ENCODE results near the gene ACY1.

DNA sequence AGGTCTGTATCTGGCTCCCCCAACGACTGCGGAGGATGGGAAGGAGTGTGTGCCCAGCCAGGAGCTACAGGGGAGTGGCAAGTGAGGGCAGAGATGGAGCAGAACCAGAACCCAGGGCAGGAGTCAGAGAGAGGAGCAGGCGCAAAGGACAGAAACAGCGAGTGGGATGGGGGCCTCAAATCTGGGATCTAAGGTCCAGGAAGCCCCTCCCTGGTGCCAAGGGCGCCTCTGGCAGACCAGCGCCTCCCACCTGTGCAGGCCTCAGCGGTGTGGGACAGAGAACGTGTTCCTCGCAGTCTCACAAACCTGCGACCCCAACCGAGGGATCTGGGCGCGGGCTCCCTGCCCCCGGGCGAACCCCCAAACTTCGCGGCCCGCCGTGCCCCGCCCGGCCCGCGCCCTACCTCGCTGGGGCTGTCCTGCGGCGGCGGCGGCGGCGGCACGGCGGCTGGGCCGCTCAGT lies 16.4 kb upstream of the ACY1 start:
- TF ChIP-seq, protein P1, sequence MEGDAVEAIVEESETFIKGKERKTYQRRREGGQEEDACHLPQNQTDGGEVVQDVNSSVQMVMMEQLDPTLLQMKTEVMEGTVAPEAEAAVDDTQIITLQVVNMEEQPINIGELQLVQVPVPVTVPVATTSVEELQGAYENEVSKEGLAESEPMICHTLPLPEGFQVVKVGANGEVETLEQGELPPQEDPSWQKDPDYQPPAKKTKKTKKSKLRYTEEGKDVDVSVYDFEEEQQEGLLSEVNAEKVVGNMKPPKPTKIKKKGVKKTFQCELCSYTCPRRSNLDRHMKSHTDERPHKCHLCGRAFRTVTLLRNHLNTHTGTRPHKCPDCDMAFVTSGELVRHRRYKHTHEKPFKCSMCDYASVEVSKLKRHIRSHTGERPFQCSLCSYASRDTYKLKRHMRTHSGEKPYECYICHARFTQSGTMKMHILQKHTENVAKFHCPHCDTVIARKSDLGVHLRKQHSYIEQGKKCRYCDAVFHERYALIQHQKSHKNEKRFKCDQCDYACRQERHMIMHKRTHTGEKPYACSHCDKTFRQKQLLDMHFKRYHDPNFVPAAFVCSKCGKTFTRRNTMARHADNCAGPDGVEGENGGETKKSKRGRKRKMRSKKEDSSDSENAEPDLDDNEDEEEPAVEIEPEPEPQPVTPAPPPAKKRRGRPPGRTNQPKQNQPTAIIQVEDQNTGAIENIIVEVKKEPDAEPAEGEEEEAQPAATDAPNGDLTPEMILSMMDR (IDR thresholded peaks at IDR 0.05; ENCODE audit: low read depth, low read length, missing input control) = no peak
- no peak for TF ChIP-seq NR2F2 (IDR thresholded peaks at IDR 0.05)
- no peak for TF ChIP-seq FOXA1 (IDR thresholded peaks at IDR 0.05)
- TF ChIP-seq RXRA (IDR thresholded peaks at IDR 0.05) = no peak
- TF ChIP-seq, protein P2, sequence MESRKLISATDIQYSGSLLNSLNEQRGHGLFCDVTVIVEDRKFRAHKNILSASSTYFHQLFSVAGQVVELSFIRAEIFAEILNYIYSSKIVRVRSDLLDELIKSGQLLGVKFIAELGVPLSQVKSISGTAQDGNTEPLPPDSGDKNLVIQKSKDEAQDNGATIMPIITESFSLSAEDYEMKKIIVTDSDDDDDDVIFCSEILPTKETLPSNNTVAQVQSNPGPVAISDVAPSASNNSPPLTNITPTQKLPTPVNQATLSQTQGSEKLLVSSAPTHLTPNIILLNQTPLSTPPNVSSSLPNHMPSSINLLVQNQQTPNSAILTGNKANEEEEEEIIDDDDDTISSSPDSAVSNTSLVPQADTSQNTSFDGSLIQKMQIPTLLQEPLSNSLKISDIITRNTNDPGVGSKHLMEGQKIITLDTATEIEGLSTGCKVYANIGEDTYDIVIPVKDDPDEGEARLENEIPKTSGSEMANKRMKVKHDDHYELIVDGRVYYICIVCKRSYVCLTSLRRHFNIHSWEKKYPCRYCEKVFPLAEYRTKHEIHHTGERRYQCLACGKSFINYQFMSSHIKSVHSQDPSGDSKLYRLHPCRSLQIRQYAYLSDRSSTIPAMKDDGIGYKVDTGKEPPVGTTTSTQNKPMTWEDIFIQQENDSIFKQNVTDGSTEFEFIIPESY (IDR thresholded peaks at IDR 0.05) = no peak
- TF ChIP-seq FOXA2 (IDR thresholded peaks at IDR 0.05) = no peak
- TF ChIP-seq REST (IDR thresholded peaks at IDR 0.05) = no peak
